ENCODE results near the gene FKBP2.

GRCh38 chr11:64290352-64291261, 49.7 kb downstream of the FKBP2 start:
- TF ChIP-seq CTCF (IDR thresholded peaks at IDR 0.05) (no peak), POLR2A (IDR thresholded peaks at IDR 0.05) (no peak)
